Measurements from ENCODE around the gene BRAT1. TPM values are rescaled to one million over a fixed set of nuclear protein-coding genes. Genes with fewer than 3 reads are reported as not detected.

The BRAT1 gene
- total RNA-seq, 3 donors from 2014 or later, result 20.7 to 27.9 (median 22.1) TPM

GRCh38 chr7:2504128-2504888, 51.0 kb downstream of the BRAT1 start:
- intact Hi-C loops (cut with DNase I, micrococcal nuclease), result no loop called here
- ATAC-seq (no peak), DNase-seq (no peak)
- TF ChIP-seq, protein P1, sequence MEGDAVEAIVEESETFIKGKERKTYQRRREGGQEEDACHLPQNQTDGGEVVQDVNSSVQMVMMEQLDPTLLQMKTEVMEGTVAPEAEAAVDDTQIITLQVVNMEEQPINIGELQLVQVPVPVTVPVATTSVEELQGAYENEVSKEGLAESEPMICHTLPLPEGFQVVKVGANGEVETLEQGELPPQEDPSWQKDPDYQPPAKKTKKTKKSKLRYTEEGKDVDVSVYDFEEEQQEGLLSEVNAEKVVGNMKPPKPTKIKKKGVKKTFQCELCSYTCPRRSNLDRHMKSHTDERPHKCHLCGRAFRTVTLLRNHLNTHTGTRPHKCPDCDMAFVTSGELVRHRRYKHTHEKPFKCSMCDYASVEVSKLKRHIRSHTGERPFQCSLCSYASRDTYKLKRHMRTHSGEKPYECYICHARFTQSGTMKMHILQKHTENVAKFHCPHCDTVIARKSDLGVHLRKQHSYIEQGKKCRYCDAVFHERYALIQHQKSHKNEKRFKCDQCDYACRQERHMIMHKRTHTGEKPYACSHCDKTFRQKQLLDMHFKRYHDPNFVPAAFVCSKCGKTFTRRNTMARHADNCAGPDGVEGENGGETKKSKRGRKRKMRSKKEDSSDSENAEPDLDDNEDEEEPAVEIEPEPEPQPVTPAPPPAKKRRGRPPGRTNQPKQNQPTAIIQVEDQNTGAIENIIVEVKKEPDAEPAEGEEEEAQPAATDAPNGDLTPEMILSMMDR (IDR thresholded peaks at IDR 0.05), result no peak
- Histone ChIP-seq H3K9me3 (no peaks in the 10 kb centered on the region), H3K36me3 (ENCODE audit: low read depth) (no peaks in the 10 kb centered on the region), H3K4me3 (no peak overlapping the region), H3K4me1 (ENCODE audit: low read depth) (peaks cover 1% of the 10 kb centered on the region)

DNA sequence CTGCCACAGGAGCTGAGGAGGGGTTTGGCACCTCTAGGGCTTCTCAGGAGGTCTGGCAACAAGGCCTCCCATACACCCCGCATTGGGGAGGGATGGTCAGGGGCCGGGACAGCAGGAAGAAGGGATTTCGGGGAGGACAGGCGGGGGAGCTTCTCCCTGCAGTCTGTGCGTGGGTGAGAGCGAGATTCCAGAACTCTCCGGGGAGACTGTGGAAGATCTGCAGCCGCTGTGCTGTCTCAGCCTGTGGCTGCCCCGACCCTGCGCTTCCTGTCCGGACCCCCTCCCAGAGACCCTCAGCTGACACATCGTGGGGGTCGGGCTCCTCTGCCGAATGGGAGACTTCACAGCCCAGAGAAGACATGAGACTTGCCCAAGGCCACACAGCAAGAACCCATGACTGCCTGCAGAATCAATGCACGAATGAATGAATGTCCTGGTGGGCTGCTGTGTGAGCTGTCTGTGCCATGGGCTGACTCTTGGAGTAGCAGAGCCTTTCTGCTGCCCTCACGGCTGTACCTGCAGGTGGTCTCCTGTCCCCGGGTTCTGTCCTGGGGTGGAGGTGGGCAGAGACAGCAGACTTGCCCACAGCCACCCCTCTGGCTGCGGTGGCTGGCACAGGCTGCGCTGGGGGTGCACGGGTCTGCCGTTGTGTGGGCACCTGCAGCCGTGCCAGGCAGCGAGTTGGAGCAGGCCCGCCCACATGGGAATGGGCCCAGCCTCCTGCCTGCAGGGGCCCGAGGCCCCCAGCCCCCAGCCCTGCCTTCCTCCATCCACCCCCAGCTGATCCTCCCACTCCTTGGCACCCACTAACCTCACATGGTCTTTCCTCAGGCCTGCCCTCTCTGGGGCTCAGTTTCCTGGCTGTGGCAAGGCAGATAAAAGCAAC, 52.0 kb downstream of the BRAT1 start:
- H3K4me3 ChIP-seq, result no peak overlapping the region
- DNase-seq, result no peak
- TF ChIP-seq, protein P1 (IDR thresholded peaks at IDR 0.05), result no peak
- H3K4me1 ChIP-seq (ENCODE audit: low read depth), result no peaks in the 10 kb centered on the region
- H3K9me3 ChIP-seq, result no peaks in the 10 kb centered on the region
- no peaks in the 10 kb centered on the region for H3K36me3 ChIP-seq (ENCODE audit: low read depth)
- ATAC-seq, result no peak
- intact Hi-C loops (cut with DNase I, micrococcal nuclease), result no loop called here

- no peak for ATAC-seq
- Histone ChIP-seq H3K4me3 (no peak overlapping the region), H3K36me3 (ENCODE audit: low read depth) (no peaks in the 10 kb centered on the region), H3K4me1 (ENCODE audit: low read depth) (no peaks in the 10 kb centered on the region), H3K9me3 (no peaks in the 10 kb centered on the region)
- TF ChIP-seq, protein P1 (IDR thresholded peaks at IDR 0.05), result no peak
- intact Hi-C loops (cut with DNase I, micrococcal nuclease), result no loop called here
- no peak for DNase-seq
Observed at GRCh38 chr7:2502647-2502966, 52.7 kb downstream of the BRAT1 start.

- DNase-seq (no peak), ATAC-seq (no peak)
- intact Hi-C loops (cut with DNase I, micrococcal nuclease), result no loop called here
- Histone ChIP-seq H3K36me3 (ENCODE audit: low read depth) (no peaks in the 10 kb centered on the region), H3K4me3 (no peak overlapping the region), H3K4me1 (ENCODE audit: low read depth) (no peaks in the 10 kb centered on the region), H3K9me3 (no peaks in the 10 kb centered on the region)
- TF ChIP-seq, protein P1 (IDR thresholded peaks at IDR 0.05), result no peak
Observed at GRCh38 chr7:2501947-2502646, 53.2 kb downstream of the BRAT1 start.

- H3K4me3 ChIP-seq, result no peak overlapping the region
- DNase-seq, result no peak
Observed at GRCh38 chr7:2500701-2501100, 54.6 kb downstream of the BRAT1 start.

More at GRCh38 chr7:2500701-2501100, 54.6 kb downstream of the BRAT1 start:
- H3K36me3 ChIP-seq (ENCODE audit: low read depth), result no peaks in the 10 kb centered on the region
- peaks cover under 1% of the 10 kb centered on the region for H3K4me1 ChIP-seq (ENCODE audit: low read depth)
- intact Hi-C loops (cut with DNase I, micrococcal nuclease), result no loop called here
- H3K9me3 ChIP-seq, result no peaks in the 10 kb centered on the region
- no peak for ATAC-seq
- TF ChIP-seq, protein P1 (IDR thresholded peaks at IDR 0.05), result no peak

Data from mucosa of descending colon (tissue), 3 donors.